ENCODE measurements around the gene ADCK1.

DNA sequence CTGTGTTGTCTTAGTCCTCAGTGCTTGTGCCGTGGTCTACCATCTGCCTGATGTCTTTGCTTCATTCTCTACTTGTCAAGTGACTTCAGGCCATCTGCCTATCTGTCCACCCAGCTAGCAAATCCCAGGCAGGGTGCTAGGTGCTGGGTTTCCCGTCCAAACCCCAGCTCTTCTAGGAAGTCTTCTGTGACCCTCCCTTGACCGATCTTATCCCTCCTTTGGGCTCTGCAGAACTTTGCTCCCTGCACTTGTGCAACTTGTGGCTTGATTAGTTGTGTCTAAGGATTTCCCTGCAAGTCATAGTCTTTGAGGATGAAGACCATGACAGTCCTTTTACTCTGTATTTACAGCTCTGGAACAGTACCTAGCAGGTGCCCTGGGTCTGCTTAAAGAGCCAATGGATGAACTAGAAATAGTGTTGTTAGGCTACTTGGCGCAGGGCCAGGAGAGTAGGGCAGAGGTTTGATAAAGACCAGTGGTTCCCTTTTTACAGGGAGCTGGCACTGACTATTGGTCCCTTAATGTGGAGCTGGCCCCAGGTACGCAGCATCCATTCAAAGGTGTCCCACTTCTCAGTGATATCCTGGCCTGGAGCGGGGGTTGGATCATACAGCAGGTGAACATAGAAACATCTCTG lies 60.1 kb downstream of the ADCK1 start:
- TF ChIP-seq, protein P1, sequence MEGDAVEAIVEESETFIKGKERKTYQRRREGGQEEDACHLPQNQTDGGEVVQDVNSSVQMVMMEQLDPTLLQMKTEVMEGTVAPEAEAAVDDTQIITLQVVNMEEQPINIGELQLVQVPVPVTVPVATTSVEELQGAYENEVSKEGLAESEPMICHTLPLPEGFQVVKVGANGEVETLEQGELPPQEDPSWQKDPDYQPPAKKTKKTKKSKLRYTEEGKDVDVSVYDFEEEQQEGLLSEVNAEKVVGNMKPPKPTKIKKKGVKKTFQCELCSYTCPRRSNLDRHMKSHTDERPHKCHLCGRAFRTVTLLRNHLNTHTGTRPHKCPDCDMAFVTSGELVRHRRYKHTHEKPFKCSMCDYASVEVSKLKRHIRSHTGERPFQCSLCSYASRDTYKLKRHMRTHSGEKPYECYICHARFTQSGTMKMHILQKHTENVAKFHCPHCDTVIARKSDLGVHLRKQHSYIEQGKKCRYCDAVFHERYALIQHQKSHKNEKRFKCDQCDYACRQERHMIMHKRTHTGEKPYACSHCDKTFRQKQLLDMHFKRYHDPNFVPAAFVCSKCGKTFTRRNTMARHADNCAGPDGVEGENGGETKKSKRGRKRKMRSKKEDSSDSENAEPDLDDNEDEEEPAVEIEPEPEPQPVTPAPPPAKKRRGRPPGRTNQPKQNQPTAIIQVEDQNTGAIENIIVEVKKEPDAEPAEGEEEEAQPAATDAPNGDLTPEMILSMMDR (IDR thresholded peaks at IDR 0.05), result no peak
- TF ChIP-seq POLR2A (IDR thresholded peaks at IDR 0.05) (no peak), POLR2AphosphoS5 (IDR thresholded peaks at IDR 0.05) (no peak), EP300 (IDR thresholded peaks at IDR 0.05; ENCODE audit: low read depth) (no peak)

All from transverse colon (tissue), 4 donors.